ENCODE results near the gene FAM131B. TPM values are rescaled to one million over a fixed set of nuclear protein-coding genes. Genes with fewer than 3 reads are reported as not detected.
"Not testable (repeated sequence)": the region's sequence is repeated elsewhere in the genome, so short reads cannot be mapped to it uniquely, and the experiment has no call there.

The FAM131B gene
- polyA plus RNA-seq, 5 donors = 1.7 to 2.6 (median 2.2) TPM

- DNase-seq = no peak
Measured at GRCh38 chr7:143395187-143396149, 33.0 kb upstream of the FAM131B start.

- no peak for DNase-seq
Measured at GRCh38 chr7:143394777-143395176, 32.3 kb upstream of the FAM131B start.

- no peak for DNase-seq
Measured at GRCh38 chr7:143394068-143394467, 31.6 kb upstream of the FAM131B start.

GRCh38 chr7:143393267-143394041 lies 30.9 kb upstream of the FAM131B start:
- peak; percentile 76 to 77 for DNase-seq

GRCh38 chr7:143392875-143393266 lies 30.4 kb upstream of the FAM131B start:
- DNase-seq = no peak

GRCh38 chr7:143392427-143392826 lies 29.9 kb upstream of the FAM131B start:
- DNase-seq = not testable (repeated sequence)

- DNase-seq = no peak
Measured at GRCh38 chr7:143391462-143392404, 29.2 kb upstream of the FAM131B start.

- no peak for DNase-seq
Measured at GRCh38 chr7:143390773-143391317, 28.3 kb upstream of the FAM131B start.

- no peak for DNase-seq
Measured at GRCh38 chr7:143390104-143390772, 27.7 kb upstream of the FAM131B start.

GRCh38 chr7:143389316-143390103 lies 27.0 kb upstream of the FAM131B start:
- DNase-seq = no peak

GRCh38 chr7:143388491-143389101 lies 26.1 kb upstream of the FAM131B start:
- DNase-seq = no peak

GRCh38 chr7:143388051-143388450 lies 25.5 kb upstream of the FAM131B start:
- no peak for DNase-seq

GRCh38 chr7:143387156-143387975 lies 24.9 kb upstream of the FAM131B start:
- no peak for DNase-seq

- DNase-seq = no peak
Measured at GRCh38 chr7:143385891-143386781, 23.6 kb upstream of the FAM131B start.

GRCh38 chr7:143384661-143385631 lies 22.4 kb upstream of the FAM131B start:
- no peak for DNase-seq

- DNase-seq = no peak
Measured at GRCh38 chr7:143384148-143384547, 21.6 kb upstream of the FAM131B start.
